ENCODE data around the gene BCAN.

DNA sequence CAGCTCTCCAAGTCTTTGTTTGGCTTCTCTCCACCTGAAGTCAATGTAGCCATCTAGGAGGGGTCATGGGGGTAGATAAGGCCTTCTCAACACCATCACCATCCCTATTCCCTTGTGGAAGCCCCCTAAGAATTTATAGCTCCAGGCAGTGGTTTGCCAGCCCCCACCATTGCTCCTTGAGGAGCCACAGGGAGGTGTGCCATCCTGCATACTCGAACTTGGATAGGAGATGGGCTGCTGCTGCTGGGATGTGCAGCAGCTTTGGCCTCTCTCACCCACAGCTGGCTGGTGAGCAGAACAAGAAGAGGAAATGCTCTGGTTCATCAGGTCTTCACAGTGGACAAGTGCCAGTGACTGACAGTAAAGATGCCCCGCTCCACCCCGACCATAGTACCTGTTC lies 45.5 kb upstream of the BCAN start:
- TF ChIP-seq, protein P1, sequence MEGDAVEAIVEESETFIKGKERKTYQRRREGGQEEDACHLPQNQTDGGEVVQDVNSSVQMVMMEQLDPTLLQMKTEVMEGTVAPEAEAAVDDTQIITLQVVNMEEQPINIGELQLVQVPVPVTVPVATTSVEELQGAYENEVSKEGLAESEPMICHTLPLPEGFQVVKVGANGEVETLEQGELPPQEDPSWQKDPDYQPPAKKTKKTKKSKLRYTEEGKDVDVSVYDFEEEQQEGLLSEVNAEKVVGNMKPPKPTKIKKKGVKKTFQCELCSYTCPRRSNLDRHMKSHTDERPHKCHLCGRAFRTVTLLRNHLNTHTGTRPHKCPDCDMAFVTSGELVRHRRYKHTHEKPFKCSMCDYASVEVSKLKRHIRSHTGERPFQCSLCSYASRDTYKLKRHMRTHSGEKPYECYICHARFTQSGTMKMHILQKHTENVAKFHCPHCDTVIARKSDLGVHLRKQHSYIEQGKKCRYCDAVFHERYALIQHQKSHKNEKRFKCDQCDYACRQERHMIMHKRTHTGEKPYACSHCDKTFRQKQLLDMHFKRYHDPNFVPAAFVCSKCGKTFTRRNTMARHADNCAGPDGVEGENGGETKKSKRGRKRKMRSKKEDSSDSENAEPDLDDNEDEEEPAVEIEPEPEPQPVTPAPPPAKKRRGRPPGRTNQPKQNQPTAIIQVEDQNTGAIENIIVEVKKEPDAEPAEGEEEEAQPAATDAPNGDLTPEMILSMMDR (IDR thresholded peaks at IDR 0.05): no peak
- TF ChIP-seq POLR2A (IDR thresholded peaks at IDR 0.05) (no peak), EP300 (IDR thresholded peaks at IDR 0.05) (no peak), POLR2AphosphoS5 (IDR thresholded peaks at IDR 0.05) (no peak)
